GM19395 (cell line): ENCODE data around the gene LIMK1.
"Not testable (repeated sequence)": the region's sequence is repeated elsewhere in the genome, so short reads cannot be mapped to it uniquely, and the experiment has no call there.

Experiments
- ATAC-seq: cut with Tn5 transposase; IDR thresholded peaks from one replicate; pipeline ENCODE4 v1.9.1; 2021; ENCODE audit warnings: mild to moderate bottlenecking, moderate library complexity; ENCODE audit not compliant: unreplicated experiment

The LIMK1 gene

DNA sequence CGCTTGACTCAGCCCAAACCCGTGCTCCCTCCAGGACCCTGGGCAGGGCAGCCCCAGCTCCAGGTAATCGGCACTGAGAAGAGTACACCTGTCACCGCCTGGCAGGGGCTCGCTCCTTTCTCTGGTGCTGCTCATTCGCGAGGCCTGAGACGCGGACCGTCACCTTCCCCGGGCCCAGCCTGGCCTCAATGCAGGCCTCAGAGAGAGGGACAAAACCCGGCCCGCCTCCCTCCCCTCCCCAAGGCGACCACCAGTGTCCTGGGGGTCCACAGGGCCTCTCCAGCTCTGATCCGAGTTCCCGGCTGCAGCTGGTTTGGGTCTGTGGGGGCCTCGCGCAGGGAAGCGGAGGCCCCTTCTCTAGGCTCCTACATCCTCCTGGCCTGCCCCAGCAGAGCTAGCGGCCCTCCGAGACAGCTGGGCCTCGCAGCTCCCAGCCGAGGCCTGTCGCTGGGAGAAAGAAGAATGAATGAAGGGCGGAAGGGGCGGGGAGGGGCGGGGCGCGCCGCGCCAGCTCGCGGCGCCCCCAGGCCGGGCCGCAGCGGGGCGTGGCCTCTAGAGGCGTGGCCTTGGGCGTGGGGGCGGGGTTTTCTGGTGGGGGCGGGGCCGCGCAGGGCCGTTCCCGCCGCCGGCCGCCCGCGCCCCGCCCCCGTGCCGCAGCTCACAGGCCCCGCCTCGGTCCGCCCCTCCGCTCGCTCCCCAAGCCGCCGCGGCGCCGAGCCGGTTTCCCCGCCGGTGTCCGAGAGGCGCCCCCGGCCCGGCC is at the start of gene LIMK1:
Gene LIMK1, plus strand, starts transcription at position 688 of the 760 bp plus-strand sequence. CDS start 187 bp downstream, outside the sequence.
- ATAC-seq, result peak; percentile 69

DNA sequence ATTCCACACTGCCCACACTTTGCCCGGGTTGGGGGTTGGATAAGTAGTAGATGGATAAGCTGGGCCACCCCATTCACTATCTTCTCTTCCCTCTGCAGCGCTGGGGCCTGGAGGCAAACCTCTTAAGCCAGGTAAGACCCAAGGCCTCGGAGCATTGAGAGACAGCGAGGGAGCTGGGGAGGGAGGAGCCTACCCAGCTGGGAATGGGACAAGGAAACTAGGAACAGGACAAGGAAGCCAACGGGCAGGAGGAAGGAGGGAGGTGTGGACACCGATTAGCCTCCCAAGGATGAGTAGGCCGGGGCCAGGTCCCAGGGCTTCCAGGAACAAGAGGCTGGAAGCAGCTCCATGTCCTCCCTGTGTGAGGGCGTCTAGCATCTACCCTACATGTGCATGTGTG is 46.0 kb upstream of the LIMK1 start:
- ATAC-seq, result no peak

DNA sequence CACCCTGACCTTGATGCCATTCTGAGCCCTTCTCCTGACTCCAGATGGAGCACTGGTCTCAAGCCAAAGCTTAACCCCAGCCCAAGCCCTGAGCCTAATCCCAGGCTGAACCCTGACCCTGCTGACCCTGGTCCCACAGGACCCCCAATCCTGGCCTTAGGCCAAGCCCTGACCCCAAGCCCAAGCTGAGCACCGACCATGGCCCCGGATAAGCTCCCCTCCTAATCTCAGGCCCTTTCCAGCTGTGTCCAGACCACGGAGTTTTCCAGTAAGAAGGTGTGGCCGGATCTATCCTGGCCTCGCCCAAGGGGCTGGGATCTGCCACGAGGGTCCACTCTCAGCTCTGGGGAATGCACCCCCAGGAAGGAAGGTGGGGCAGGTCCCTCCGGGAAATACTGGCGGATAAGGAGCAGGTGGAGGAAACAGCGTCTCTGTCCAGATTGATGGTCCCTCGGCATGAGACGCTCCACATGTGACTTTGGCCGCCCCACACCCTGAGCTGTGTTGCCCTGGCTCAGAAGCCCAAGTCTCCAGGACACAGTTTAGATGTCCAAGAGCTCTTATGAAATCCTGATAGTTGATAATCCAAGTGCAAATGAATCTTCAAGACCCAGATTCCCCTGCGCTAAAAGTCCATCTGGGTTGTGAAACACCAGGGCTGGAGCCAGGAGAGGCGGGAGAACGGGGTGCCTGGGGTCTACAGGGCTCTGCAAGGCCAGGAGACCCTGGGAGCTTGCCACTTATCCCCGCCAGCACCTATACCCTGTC is 45.2 kb upstream of the LIMK1 start:
- no peak for ATAC-seq

DNA sequence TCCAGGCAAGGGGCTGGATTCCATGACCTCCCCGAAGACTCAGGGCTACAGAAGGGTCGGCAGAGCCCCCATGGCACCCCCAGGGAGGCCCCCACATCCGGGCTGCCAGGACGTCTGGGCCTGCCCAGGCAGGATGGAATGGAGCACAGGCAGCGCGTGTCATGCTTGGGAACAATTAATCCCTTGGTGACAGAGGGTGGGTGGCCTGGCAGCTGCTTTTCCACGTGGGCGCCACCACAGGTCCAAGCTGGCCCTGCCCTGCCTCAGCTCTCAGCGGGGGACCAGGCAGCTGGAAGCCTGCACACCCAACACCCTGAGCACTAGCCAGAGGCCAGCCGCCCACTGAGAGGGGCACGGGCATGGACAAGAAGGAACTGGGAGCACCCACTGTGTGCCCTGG is 44.3 kb upstream of the LIMK1 start:
- no peak for ATAC-seq

DNA sequence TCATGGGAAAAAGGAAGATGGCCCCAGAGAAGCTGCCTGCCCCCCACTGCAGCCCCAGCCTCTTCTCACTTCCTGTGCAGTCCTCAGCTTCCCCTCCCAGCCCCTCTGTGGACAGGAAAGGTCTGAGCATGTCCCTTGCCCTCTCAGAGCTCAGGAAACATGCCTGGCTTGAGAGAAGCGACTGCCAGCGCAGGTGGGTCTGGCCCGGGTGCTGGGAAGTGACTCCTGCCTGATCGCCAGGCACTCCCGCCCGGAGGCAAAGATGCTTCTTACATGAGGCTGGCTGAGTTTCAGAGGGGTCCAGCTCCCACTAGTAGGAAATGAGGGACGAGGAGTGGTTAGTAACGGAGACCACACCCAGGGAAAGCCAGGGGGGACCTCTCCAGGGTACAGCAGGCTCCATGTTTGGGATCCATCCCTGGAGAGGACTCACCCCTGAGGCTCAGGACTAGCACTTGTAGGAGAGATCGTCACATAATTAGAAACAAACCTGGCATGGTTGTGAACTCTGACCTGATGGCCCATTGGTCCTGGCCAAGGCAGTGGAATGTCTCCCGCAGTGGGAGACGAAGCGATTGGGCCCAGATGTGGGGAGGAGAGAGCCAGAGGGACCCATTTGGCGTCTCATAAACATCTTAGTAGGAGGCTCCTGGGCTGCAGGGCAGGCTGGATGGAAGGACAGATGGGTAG is 43.4 kb upstream of the LIMK1 start:
- ATAC-seq, result no peak

DNA sequence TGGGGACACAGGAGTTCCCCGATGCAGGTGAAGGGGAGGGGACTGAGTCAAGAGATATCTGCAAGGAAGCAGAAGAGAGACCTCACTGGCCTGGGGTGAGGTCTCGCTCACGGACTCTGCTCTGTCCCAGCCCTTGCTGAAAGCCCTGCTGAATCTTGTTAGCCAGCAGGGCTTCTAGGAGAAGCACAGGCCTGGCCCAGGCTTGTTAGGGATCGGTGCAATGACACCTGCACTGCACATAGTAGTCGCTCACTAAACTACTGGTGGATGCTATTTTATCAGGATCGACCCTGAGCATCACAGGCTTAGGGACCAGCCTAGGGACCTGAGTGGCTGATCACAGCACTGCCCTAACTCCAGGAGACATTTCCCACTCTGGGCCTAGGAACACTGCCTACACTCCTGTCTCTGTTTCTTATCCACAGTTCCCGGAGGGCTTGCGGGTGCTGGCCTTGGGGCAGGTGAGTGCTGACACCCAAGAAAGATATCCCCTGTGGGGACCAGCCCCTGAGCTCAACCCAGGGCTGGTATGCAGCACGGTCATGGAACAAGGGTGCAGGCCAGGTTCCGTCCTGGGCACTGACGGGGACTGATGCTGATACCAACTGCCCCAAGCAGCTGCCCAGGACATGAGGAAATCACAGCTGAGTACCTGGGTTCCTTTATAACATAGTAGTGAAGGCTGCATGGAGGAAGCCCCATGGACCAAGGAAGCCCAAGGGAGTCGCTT is 42.6 kb upstream of the LIMK1 start:
- ATAC-seq, result no peak

DNA sequence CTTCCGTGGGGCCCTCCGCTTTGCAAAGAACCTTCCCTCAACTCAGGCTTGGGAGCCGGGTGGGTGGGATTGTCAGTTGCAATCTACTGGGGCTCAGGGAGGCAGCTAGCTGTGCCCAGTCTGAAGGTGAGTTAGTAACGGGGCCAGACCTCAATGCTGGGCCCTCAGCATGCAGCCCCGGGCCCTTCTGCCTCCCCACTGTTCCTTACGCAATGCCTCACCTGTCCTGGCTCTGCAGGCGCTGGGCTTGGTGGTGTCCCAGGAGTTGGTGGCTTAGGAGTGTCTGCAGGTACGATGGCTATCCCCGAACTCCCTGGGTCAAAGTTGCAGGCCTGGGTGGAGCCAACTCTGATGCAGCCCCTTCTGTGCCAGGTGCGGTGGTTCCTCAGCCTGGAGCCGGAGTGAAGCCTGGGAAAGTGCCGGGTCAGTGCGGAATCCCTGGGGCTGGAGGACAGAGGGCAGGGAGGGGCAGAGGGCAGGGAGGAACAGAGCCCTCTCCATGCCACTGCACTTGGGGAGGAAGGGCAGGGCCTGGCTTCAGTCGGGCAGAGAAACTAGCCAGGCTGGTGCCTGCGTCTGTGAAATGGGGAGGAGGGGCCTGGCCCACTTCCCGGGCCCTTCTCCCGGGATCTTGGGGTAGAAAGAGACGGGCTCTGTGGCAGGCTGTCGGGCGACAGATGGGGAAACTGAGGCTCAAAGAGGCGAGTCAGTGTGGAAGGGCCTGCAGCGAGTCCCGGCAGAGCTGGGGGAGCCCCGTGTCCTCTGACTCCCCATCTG is 40.7 kb upstream of the LIMK1 start:
- ATAC-seq, result no peak

DNA sequence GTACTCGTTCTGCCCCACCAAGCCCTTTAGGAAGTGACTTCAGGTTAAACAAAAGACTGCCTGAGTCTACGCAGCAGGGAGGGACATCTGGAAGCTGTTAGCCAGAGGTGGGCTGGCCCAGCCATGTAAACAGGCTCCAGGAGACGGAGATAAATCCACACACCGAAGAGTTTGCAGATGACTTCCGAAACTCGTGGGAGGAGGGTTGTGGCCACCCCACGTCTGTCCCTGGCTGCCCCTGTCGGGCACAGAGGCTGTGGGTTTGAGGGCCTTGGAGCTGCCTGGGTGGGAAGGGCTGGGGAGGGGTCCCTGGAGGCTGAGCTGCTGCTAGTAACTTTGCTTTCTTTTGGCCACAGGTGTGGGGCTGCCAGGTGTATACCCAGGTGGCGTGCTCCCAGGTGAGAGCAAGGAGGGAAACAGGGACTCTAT is 40.1 kb upstream of the LIMK1 start:
- ATAC-seq, result no peak

DNA sequence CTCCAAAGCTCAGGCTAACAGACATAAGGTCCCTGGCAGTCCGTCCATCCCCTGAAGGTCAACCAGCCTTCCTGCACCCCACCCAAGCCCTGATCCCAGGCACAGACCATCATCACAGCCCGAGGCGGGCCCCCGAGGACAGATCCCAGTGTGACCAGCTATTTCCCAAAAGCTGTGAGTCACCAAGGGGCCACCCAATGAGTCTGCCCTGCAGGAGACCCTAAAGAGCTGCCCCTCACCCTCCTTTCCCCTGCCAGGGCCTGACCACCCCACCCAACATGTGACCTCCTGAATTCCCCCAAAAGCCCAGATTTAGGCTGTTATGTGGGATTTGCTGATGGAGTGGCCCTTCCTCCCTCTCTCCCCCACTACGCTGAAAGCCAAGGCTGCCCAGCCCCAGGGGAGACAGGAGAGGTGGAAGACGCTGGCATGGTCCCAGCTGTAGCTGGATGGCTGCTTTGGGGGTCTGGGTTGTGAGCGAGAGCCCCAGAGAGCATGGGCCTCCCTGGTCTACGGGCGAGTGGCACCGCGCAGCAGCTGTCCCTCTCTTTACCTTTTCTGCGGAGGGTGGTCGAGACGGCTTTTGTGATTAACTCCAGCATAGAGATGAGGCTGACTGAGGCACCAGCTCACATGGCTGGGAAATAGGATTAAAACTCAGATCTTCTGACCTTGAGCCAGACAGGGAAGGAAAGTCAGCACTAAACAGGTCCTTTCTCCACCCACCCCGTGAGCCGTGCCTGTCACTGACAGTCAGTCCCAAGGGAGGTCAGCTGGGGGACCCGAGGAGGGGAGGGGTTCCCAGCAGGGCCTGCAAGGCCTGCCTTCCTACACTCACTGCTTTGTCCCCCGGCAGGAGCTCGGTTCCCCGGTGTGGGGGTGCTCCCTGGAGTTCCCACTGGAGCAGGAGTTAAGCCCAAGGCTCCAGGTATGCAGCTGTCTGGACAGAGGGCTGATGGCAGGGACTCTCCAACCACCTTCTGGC is 38.9 kb upstream of the LIMK1 start:
- no peak for ATAC-seq

DNA sequence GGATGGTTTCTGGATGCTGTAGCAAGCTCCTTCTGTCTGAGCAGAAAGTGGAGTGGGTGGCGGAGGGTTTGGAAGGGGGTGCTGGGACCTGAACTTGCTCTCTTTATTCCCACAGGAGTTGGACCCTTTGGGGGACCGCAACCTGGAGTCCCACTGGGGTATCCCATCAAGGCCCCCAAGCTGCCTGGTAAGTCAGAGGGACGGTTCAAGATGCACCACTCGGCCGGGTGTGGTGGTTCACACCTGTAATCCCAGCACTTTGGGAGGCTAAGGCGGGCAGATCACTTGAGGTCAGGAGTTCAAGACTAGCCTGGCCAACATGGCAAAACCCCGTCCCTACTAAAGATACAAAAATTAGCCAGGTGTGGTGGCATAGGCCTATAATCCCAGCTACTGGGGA is 37.0 kb upstream of the LIMK1 start:
- not testable (repeated sequence) for ATAC-seq

DNA sequence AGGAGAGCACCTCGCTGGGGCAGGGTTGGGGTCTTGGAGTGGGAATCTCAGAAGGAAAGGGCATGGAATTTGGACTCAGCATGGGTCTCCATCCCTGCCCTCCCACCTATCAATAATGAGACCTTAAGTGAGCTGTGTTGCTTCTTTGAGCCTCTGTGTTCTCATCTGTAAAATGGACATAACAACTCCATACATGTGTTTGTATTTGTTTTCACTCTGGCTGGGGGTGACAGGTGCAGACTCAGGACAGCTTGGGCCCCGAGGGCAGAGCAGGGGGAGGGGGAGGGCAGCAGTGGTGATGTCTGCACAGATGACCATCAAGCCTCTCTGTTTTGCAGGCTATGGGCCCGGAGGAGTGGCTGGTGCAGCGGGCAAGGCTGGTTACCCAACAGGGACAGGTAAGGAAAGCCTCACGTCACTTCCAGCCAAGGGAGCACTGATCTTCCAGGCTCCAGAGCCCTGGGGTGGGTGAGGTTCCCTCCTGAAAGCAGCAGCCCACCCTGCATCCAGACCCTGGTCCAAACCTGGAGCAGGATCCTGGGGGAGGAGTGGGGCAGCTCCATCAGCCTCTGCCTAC is 35.7 kb upstream of the LIMK1 start:
- ATAC-seq, result no peak

DNA sequence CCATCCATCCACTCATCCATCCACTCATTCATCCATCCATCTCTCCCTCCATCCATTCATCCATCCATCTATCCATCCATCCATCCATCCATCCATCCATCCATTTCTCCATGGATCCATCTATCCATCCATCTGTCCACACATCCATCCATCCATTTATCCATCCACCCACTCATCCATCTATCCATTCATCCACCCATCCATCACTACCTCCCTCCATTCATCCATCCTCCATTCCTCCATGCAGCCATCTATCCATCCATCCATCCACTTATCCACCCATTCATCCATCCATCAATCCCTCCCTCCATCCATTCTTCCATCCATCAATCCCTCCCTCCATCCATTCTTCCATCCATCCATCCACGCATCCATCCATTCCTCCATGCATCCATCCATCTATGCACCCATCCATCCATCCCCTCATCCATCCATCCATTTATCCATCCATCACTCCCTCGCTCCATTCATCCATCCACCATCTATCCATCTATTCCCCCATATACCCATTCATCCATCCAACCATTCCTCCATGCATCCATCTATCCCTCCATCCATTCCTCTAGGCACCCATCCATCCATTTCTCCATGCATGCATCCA is 34.5 kb upstream of the LIMK1 start:
- ATAC-seq, result no peak

DNA sequence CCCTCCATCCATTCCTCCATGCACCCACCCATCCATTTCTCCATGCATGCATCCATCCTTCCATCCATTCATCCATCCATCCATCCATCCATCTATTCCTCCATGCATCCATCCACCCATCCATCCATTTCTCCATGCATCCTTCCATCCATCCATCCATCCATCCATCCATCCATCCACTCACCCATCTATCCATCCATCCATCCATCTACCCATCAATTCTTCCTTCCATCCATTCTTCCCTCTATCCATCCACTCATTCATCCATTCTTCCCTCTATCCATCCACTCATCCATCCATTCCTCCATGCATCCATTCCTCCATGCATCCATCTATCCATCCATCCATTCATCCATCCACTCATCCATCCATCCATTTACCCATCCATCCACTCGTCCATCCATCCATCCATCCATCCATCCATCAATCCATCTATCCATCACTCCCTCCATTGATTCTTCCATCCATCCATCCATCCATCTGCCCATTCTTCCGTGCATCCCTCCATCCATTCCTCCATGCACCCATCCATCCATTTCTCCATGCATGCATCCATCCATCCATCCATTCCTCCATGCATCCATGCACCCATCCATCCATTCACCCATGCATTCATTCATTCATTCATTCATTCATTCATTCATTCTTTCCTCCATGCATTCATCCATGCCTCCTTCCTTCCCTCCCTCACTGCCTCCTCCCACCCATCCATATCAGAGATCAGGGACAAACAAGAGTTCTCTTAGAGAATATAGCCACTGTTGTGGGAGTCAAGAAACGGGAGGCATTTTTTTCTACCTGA is 33.4 kb upstream of the LIMK1 start:
- ATAC-seq, result no peak

DNA sequence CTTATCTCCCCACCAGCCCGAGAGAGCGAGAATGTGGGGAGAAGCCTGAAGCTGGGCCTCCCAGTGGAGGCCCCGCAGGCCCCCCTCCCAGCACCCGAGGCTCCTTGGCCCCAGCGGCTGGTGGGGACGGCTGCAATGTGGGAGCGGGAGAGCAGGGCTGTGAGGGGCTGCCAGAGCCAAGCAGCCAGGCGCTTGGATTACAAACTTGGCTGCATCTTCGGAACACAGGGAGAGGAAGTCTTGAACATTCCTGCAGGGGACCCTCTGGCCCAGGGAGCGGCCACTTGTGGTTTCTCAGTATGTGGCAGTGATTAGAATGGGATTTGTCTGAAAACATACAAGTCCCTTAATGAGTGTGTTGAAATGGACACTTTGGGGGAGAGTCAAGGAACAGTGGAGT is 32.4 kb upstream of the LIMK1 start:
- no peak for ATAC-seq

DNA sequence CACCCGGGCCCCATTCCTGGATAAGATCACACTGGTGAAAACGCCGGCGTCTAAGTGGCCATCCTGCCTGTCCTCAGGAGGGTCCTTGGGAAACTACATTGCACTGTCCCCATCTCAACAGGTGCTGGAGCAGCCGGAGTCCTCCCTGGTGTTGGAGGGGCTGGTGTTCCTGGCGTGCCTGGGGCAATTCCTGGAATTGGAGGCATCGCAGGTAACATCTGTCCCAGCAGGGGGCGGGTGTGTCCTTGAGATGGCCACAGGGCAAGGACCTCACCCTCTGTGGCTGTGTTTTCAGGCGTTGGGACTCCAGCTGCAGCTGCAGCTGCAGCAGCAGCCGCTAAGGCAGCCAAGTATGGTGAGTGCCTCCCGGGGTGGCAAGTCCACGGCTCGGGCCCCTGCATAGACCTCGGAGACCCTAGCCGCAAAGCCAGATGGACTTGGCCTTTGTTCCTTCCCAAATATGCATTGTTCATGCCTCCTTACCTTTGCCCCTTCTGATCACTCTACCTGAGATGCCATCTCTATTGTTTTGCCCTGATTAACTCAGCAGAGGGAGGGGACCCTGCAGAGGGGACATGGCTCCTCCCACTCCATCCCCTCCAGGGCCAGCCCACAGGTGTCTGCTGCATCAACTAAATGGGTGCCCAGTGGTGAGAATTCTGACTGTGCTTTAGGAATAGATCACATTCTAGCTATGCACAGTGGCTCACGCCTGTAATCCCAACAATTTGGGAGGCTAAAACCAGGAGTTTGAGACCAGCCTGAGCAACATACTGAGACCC is 31.8 kb upstream of the LIMK1 start:
- no peak for ATAC-seq

DNA sequence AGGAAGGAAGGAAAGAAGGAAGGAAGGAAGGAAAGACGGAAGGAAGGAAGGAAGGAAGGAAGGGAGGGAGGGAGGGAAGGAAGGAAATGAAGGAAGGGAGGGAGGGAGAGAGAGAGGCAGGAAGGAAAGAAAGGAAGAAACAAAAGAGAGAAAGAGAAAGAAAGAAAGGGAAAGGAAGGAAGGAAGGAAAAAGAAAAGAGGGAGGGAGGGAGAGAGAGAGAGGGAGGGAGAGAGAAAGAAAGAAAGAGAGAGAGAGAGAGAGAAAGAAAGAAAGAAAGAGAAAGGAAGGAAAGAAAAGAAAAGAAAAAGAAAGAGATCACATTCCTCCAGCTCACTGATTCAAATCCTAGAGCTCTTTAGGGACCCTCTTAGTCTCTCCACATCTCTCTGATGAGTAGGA is 31.0 kb upstream of the LIMK1 start:
- no peak for ATAC-seq
